ENCODE data around the gene S1PR5. TPM values are rescaled to one million over a fixed set of nuclear protein-coding genes. Genes with fewer than 3 reads are reported as not detected.

S1PR5 gene
- total RNA-seq, 2 experiments from 2014 or later: 0.55 to 0.92 TPM

DNA sequence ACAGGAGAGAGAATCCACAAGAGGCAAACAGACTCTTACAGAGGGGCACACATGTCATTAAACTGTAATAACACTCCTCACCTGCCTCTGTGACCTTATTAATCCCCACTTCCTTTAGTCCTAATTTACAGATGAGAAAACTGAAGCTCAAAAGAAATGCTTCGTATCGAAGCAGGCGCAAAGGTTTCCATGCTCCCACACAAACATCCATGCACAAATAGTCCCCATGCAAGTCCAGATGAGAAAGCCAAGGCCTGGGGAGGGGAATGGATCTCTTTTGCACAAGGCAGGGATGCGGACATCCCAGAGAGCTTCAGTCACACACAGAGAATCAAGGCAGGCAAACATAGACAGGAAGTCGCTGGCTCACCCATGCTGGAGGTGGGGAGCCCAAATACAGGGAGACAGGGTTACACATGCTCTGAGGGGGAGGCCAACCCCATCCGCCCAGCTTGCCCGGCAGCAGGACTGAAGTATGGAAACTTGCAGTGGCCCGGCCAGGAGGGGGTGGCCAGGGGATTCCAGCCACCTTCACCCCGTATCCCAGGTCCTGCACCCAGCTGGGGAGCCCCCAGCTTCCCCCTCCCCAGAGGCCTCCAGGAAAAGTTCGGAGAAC is 468 bp downstream of the S1PR5 start:
- POLR2A ChIA-PET: no interaction called here
- Histone ChIP-seq H3K36me3 (ENCODE audit: insufficient read depth, low read length) (no peaks in the 10 kb centered on the region), H3K4me3 (ENCODE audit: low read length) (peak overlapping the region; percentile 52), H3K9me3 (ENCODE audit: control insufficient read depth in 1 of 2, insufficient read depth in 1 of 2, low read length in 2 of 2) (peaks cover 0 to 22% of the 10 kb centered on the region in 2 experiments), H3K27ac (ENCODE audit: low read depth in 1 of 2, low read length in 2 of 2) (no peak overlapping the region), H3K4me1 (ENCODE audit: insufficient read depth, low read length) (peaks cover 38% of the 10 kb centered on the region), H3K27me3 (ENCODE audit: control insufficient read depth in 1 of 2, insufficient read depth in 2 of 2, low read length in 2 of 2) (peaks cover 59% of the 10 kb centered on the region in 2 experiments)
- ATAC-seq (ENCODE audit: poor library complexity): no peak
- TF ChIP-seq, protein P1, sequence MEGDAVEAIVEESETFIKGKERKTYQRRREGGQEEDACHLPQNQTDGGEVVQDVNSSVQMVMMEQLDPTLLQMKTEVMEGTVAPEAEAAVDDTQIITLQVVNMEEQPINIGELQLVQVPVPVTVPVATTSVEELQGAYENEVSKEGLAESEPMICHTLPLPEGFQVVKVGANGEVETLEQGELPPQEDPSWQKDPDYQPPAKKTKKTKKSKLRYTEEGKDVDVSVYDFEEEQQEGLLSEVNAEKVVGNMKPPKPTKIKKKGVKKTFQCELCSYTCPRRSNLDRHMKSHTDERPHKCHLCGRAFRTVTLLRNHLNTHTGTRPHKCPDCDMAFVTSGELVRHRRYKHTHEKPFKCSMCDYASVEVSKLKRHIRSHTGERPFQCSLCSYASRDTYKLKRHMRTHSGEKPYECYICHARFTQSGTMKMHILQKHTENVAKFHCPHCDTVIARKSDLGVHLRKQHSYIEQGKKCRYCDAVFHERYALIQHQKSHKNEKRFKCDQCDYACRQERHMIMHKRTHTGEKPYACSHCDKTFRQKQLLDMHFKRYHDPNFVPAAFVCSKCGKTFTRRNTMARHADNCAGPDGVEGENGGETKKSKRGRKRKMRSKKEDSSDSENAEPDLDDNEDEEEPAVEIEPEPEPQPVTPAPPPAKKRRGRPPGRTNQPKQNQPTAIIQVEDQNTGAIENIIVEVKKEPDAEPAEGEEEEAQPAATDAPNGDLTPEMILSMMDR (IDR thresholded peaks at IDR 0.05): no peak
- CTCF ChIA-PET: interaction anchor here (0.7 kb wide), 1 partner anchor 55 kb away, joined by 3 read pairs; no protein-coding TSS in a partner anchor
- H3K4me1 Mint-ChIP-seq (ENCODE audit: low read depth): peaks cover 31% of the 10 kb centered on the region
- peak in 1 of 14 experiments; percentile 54 for DNase-seq
- H3K27me3 Mint-ChIP-seq: peaks cover 65% of the 10 kb centered on the region
- no peaks in the 10 kb centered on the region for H3K9me3 Mint-ChIP-seq
- H3K4me3 Mint-ChIP-seq: peak overlapping the region; percentile 36
- no peak overlapping the region for H3K27ac Mint-ChIP-seq
- no peaks in the 10 kb centered on the region for H3K36me3 Mint-ChIP-seq (ENCODE audit: low read depth)
- intact Hi-C loops (cut with DNase I, micrococcal nuclease): no loop called here

DNA sequence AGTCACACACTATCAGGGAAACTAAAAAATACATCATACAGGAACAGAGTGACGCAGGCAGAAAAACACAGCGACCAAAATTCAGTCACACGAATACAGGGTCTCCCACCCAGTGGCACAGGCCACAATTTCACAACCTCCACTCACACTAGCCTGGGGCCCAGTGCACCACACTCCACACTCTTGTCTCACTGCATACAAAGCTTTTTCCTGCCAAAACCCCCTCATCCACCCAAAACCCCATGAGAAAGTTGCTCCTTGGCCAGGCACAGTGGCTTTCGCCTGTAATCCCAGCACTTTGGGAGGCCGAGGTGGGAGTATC is 1.2 kb downstream of the S1PR5 start:
- TF ChIP-seq, protein P1 (IDR thresholded peaks at IDR 0.05): no peak
- Histone ChIP-seq H3K4me1 (ENCODE audit: insufficient read depth, low read length) (peaks cover 38% of the 10 kb centered on the region), H3K36me3 (ENCODE audit: insufficient read depth, low read length) (no peaks in the 10 kb centered on the region), H3K27me3 (ENCODE audit: control insufficient read depth in 1 of 2, insufficient read depth in 2 of 2, low read length in 2 of 2) (peaks cover 59% of the 10 kb centered on the region in 2 experiments), H3K27ac (ENCODE audit: low read depth in 1 of 2, low read length in 2 of 2) (no peak overlapping the region), H3K9me3 (ENCODE audit: control insufficient read depth in 1 of 2, insufficient read depth in 1 of 2, low read length in 2 of 2) (peaks cover 0 to 22% of the 10 kb centered on the region in 2 experiments), H3K4me3 (ENCODE audit: low read length) (peak overlapping the region; percentile 52)
- intact Hi-C loops (cut with DNase I, micrococcal nuclease): no loop called here
- H3K36me3 Mint-ChIP-seq (ENCODE audit: low read depth): no peaks in the 10 kb centered on the region
- peaks cover 31% of the 10 kb centered on the region for H3K4me1 Mint-ChIP-seq (ENCODE audit: low read depth)
- H3K27me3 Mint-ChIP-seq: peaks cover 65% of the 10 kb centered on the region
- H3K27ac Mint-ChIP-seq: no peak overlapping the region
- H3K4me3 Mint-ChIP-seq: no peak overlapping the region
- ATAC-seq (ENCODE audit: poor library complexity): no peak
- ChIA-PET POLR2A (no interaction called here), CTCF (interaction anchor here (0.7 kb wide), 1 partner anchor 55 kb away, joined by 3 read pairs; no protein-coding TSS in a partner anchor)
- DNase-seq: peak in 3 of 14 experiments; percentile 51 to 79 (median 62)
- H3K9me3 Mint-ChIP-seq: no peaks in the 10 kb centered on the region

DNA sequence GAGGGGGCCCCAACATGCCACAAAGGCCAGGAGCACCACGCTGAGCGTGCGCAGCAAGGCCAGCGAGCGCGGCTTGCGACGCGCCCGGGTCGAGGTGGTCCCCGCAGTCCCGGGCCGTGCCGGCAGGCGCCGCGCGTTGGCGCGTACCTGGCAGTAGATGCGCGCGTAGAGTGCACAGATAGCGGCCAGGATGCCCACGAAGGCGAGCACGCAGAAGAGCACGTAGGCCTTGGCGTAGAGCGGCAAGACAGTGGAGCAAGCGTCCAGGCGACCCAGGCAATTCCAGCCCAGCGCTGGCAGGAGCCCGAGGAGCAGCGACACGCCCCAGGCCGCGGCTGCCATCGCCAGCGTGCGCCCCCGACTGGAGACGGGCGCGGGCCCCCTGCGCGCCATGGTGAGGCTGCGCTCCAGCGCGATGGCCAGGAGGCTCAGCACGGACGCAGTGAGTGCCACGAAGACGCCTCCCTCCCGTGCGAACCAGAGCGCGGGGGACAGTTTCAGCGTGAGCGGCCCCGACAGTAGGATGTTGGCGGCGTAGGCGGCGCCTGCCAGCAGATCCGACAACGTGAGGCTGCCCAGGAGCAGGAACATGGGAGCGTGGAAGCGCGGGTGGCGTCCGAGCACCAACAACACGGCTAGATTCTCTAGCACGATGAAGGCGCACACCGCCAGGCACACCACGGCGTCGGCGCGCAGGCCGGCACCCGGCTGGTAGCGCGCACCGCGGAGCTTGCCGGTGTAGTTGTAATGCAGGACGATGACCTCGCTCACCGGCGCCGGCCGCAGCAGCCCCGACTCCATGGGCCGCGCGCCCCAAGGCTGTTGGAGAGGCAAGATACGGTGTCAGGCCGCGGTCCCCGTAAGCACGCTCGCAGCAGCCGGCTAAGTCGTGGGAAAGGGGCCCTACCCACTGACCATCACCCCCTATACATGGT is 2.8 kb downstream of the S1PR5 start:
- H3K27ac ChIP-seq (ENCODE audit: low read depth in 1 of 2, low read length in 2 of 2): no peak overlapping the region
- peak in 11 of 14 experiments; percentile 16 to 69 (median 31) for DNase-seq
- TF ChIP-seq, protein P1 (IDR thresholded peaks at IDR 0.05): no peak
- H3K27ac Mint-ChIP-seq: no peak overlapping the region
- no peaks in the 10 kb centered on the region for H3K9me3 Mint-ChIP-seq
- ChIA-PET CTCF (no interaction called here), POLR2A (no interaction called here)
- H3K36me3 ChIP-seq (ENCODE audit: insufficient read depth, low read length): no peaks in the 10 kb centered on the region
- no peaks in the 10 kb centered on the region for H3K36me3 Mint-ChIP-seq (ENCODE audit: low read depth)
- ATAC-seq (ENCODE audit: poor library complexity): peak; percentile 68
- intact Hi-C loops (cut with DNase I, micrococcal nuclease): no loop called here
- H3K4me1 ChIP-seq (ENCODE audit: insufficient read depth, low read length): peaks cover 44% of the 10 kb centered on the region
- peaks cover 61% of the 10 kb centered on the region for H3K27me3 Mint-ChIP-seq
- H3K9me3 ChIP-seq (ENCODE audit: control insufficient read depth in 1 of 2, insufficient read depth in 1 of 2, low read length in 2 of 2): peaks cover 0 to 22% of the 10 kb centered on the region in 2 experiments
- peak overlapping the region; percentile 14 for H3K4me3 ChIP-seq (ENCODE audit: low read length)
- H3K4me1 Mint-ChIP-seq (ENCODE audit: low read depth): peaks cover 30% of the 10 kb centered on the region
- peaks cover 56 to 59% of the 10 kb centered on the region in 2 experiments for H3K27me3 ChIP-seq (ENCODE audit: control insufficient read depth in 1 of 2, insufficient read depth in 2 of 2, low read length in 2 of 2)
- H3K4me3 Mint-ChIP-seq: no peak overlapping the region

Data from CD4-positive, alpha-beta T cell (primary cell).